ENCODE results near the gene ATG13.

DNA sequence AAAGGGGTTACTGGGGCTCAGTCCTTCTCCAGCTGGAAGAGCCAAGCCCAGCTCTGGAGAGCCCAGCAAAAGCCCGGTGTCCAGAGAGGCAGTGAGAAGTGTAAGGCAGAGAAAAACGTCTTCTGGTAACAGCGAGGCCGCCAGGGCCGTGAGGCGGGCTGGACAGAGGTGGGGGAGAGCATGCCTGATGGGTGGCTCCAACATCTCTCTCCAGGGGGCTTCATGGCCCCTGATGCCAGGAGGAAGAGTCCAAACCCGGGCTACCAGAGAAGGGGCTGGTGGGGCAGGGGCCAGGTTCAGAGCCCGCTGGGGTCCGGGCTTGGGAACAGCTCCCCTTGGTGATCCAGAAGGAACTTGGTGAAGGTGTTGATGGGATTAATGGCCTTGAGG is 61.4 kb downstream of the ATG13 start:
- no peak for TF ChIP-seq CTCF (tag by site-specific recombination; IDR thresholded peaks at IDR 0.05)
- no peak for TF ChIP-seq SCRT2 (tag by site-specific recombination; IDR thresholded peaks at IDR 0.05)
- TF ChIP-seq ZNF830 (tag by site-specific recombination; IDR thresholded peaks at IDR 0.05; ENCODE audit: low read depth) = no peak
- TF ChIP-seq, protein P1, sequence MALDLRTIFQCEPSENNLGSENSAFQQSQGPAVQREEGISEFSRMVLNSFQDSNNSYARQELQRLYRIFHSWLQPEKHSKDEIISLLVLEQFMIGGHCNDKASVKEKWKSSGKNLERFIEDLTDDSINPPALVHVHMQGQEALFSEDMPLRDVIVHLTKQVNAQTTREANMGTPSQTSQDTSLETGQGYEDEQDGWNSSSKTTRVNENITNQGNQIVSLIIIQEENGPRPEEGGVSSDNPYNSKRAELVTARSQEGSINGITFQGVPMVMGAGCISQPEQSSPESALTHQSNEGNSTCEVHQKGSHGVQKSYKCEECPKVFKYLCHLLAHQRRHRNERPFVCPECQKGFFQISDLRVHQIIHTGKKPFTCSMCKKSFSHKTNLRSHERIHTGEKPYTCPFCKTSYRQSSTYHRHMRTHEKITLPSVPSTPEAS (tag by site-specific recombination; IDR thresholded peaks at IDR 0.05) = no peak
- no peak for TF ChIP-seq KLF1 (tag by site-specific recombination; IDR thresholded peaks at IDR 0.05)
- TF ChIP-seq TRIM28 (IDR thresholded peaks at IDR 0.05; ENCODE audit: borderline replicate concordance, low read length) = no peak
- TF ChIP-seq ZNF560 (tag by site-specific recombination; IDR thresholded peaks at IDR 0.05; ENCODE audit: borderline replicate concordance) = no peak
- no peak for TF ChIP-seq ZNF596 (tag by site-specific recombination; IDR thresholded peaks at IDR 0.05)

Measured in HEK293 (cell line).